Measurements from ENCODE around the gene RABGGTA.

Gene RABGGTA

DNA sequence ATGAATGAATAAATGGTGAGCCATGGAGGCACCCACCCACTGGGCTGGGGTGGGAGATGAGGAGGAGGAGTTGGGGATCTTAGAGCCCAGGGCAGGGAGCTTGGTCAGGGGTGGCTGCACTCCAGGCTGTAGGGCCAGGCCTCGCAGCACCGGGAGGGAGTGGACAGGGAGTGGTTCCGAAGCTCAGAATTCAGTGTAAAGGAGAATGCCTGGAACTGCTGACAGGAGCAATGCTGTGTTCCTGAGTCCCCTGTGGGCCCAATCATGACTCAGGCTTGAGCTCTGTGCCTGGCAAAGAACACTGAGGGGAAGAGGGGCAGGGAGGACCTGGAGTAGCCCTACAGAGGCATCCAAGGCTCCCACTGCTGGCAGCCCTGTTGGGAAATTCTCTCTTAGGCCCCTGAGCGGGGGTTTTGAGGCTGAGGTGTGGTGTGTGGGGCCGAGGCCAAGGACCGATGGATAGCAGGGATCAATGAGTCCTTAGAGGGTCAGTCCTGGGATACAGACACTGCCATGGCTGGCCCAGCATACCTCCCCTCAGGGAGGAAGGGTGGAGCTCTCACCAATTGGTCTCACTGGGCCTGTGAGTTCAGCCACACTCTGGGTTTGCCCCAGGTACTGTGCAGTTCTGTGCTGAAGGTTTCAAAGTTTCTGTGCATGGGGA, 9.5 kb upstream of the RABGGTA start:
- TF ChIP-seq TAF1 (IDR thresholded peaks at IDR 0.05; ENCODE audit: borderline replicate concordance, insufficient read depth, low read length) = no peak
- TF ChIP-seq FOXP2 (optimal IDR thresholded peaks at IDR 0.05; ENCODE audit: borderline replicate concordance, extremely low read depth, extremely low read length, insufficient read depth) = no peak
- TF ChIP-seq POLR2AphosphoS5 (IDR thresholded peaks at IDR 0.05; ENCODE audit: low read depth, low read length) = no peak
- TF ChIP-seq, protein P1, sequence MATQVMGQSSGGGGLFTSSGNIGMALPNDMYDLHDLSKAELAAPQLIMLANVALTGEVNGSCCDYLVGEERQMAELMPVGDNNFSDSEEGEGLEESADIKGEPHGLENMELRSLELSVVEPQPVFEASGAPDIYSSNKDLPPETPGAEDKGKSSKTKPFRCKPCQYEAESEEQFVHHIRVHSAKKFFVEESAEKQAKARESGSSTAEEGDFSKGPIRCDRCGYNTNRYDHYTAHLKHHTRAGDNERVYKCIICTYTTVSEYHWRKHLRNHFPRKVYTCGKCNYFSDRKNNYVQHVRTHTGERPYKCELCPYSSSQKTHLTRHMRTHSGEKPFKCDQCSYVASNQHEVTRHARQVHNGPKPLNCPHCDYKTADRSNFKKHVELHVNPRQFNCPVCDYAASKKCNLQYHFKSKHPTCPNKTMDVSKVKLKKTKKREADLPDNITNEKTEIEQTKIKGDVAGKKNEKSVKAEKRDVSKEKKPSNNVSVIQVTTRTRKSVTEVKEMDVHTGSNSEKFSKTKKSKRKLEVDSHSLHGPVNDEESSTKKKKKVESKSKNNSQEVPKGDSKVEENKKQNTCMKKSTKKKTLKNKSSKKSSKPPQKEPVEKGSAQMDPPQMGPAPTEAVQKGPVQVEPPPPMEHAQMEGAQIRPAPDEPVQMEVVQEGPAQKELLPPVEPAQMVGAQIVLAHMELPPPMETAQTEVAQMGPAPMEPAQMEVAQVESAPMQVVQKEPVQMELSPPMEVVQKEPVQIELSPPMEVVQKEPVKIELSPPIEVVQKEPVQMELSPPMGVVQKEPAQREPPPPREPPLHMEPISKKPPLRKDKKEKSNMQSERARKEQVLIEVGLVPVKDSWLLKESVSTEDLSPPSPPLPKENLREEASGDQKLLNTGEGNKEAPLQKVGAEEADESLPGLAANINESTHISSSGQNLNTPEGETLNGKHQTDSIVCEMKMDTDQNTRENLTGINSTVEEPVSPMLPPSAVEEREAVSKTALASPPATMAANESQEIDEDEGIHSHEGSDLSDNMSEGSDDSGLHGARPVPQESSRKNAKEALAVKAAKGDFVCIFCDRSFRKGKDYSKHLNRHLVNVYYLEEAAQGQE (IDR thresholded peaks at IDR 0.05; ENCODE audit: insufficient read depth in 1 of 2, low read depth in 2 of 2, low read length in 2 of 2) = no peak
- no peak for TF ChIP-seq SIN3A (IDR thresholded peaks at IDR 0.05; ENCODE audit: borderline replicate concordance, insufficient read depth, low read length)

DNA sequence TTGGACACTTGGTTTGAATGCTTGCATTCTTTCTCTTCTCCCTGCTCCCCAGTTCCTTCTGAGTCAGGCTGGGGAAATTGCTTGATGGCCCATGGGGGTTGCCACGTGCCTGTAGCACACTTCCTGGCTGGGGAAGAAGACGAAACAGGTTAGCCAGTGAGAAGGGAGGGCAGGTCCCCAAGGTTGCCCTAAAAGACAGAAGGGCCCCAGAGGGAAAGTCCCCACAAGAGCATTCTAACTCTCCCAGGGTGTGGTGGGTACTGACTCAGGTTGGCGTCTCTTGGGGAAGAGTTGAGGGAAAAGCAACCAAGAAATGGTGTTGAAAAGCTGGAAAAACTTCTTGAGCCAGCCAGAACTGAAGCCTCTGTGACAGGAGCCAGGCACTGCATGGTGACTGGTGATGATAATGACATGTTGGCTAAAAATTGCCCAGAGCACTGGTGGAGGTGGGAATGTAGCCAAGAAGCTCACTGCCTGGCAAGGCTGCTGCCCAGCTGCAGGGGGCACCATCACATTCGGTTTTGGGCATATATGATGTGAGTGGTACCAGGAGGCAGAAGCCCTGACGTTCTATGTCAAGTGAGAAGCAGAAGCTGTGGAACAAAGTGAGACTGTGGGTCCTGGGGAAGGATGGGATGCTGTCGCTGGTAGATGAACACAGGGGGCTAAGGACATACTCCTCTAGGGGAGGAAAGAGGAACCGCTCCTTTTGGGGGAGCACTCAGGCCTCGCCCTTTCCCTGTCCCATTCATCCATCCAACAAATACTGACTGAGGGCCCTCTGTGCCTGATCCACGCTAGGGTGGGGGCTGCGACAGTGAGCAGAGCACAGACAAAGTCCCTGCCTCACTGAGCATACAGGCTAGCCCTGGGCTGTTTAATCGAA, 8.1 kb upstream of the RABGGTA start:
- TF ChIP-seq TAF1 (IDR thresholded peaks at IDR 0.05; ENCODE audit: borderline replicate concordance, insufficient read depth, low read length) (no peak), SIN3A (IDR thresholded peaks at IDR 0.05; ENCODE audit: borderline replicate concordance, insufficient read depth, low read length) (no peak), FOXP2 (optimal IDR thresholded peaks at IDR 0.05; ENCODE audit: borderline replicate concordance, extremely low read depth, extremely low read length, insufficient read depth) (no peak), POLR2AphosphoS5 (IDR thresholded peaks at IDR 0.05; ENCODE audit: low read depth, low read length) (no peak)
- TF ChIP-seq, protein P1 (IDR thresholded peaks at IDR 0.05; ENCODE audit: insufficient read depth in 1 of 2, low read depth in 2 of 2, low read length in 2 of 2) = no peak

DNA sequence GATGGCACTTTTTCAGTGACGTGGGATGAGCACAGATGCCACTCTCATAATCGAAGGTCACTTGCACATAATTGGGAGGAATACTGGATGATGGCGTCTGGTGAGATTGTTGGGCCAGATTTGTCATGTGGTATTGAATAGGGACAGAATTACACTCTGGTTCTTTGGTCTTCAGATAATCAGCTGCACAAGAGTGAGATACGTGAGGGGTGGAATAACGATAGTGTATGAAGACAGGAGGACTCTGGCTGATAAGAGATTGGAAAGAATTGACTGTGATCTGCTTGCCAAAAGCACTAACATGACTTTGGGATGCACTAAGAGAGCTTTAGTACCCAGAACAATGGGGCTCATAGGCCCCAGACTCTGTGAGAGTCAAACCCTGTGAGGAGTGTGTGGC, 7.0 kb upstream of the RABGGTA start:
- TF ChIP-seq, protein P1 (IDR thresholded peaks at IDR 0.05; ENCODE audit: insufficient read depth in 1 of 2, low read depth in 2 of 2, low read length in 2 of 2) = no peak
- TF ChIP-seq SIN3A (IDR thresholded peaks at IDR 0.05; ENCODE audit: borderline replicate concordance, insufficient read depth, low read length) (no peak), FOXP2 (optimal IDR thresholded peaks at IDR 0.05; ENCODE audit: borderline replicate concordance, extremely low read depth, extremely low read length, insufficient read depth) (no peak), POLR2AphosphoS5 (IDR thresholded peaks at IDR 0.05; ENCODE audit: low read depth, low read length) (no peak), TAF1 (IDR thresholded peaks at IDR 0.05; ENCODE audit: borderline replicate concordance, insufficient read depth, low read length) (no peak)

DNA sequence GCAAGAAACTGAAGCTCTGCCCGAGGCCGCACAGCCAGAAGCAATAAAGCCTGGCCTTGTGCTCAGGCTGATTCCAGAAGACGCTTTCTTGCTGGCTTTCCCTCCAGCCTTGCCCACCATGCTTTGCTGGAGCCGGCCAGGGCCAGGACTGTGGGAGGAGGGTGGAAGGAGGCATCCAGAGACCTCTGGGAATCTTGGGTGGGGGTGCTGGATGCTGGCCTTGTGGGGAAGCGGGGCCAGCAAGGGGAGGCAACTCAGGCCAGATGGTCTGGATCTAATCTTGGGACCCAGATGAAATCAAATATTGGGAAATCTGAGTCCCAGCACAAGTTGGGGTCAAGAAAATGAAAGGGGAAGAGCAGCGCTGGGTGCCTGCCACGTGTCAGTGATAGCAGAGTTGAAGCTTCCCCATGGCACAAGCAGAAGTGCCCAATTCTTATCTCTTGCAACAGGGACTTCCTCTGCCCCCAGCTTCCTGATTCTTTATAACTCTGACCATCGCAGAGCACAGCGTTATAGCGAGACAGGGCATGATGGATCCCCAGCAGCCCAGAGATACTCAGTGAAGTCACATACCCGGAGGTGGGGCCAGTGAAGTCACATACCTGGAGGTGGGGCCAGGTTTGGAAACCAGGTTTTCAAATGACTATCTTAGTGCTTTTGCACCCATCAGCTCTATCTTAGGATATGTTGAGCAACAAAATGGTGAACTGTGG, 6.4 kb upstream of the RABGGTA start:
- no peak for TF ChIP-seq POLR2AphosphoS5 (IDR thresholded peaks at IDR 0.05; ENCODE audit: low read depth, low read length)
- TF ChIP-seq, protein P1 (IDR thresholded peaks at IDR 0.05; ENCODE audit: insufficient read depth in 1 of 2, low read depth in 2 of 2, low read length in 2 of 2) = no peak
- TF ChIP-seq TAF1 (IDR thresholded peaks at IDR 0.05; ENCODE audit: borderline replicate concordance, insufficient read depth, low read length) = no peak

All from PFSK-1 (cell line).